DOHH2 (cell line): Measurements from ENCODE around the gene UTS2B.

Source experiments
- EZH2phosphoT487 ChIP-seq: fragments of 200-600 bp; sonication (generic); IDR thresholded peaks from 2 replicates; pipeline ENCODE4 v1.6.1; 2017; ENCODE audit warnings: borderline replicate concordance, mild to moderate bottlenecking, antibody characterized with exemption, low read length, moderate library complexity, mixed read lengths
- TF ChIP-seq, protein P1 (sequence below): fragments of 200-600 bp; sonication (generic); IDR thresholded peaks from one replicate; pipeline ENCODE4 v1.5.1; 2014; ENCODE audit warnings: antibody characterized with exemption, mild to moderate bottlenecking, low read depth, low read length; ENCODE audit not compliant: poor library complexity, severe bottlenecking

DNA sequence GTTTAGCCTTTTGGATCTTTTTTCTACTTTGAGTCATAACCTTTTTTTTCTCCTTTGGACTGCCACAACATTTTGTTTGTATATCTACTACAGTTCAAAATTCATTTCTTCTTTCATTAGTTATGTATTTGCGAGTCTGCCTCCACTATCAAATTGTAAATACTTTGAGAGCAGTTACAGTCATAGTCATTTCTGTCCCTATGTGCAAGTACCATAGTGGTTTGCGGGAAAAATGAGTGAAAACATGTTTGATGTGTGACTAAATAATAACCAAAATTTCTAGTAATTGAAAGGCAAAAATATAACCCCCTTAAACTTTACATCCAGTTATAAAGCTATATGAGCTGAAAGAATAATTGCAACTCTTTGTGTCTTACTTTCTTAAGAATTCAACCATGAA lies 46.9 kb downstream of the UTS2B start:
- TF ChIP-seq, protein P1, sequence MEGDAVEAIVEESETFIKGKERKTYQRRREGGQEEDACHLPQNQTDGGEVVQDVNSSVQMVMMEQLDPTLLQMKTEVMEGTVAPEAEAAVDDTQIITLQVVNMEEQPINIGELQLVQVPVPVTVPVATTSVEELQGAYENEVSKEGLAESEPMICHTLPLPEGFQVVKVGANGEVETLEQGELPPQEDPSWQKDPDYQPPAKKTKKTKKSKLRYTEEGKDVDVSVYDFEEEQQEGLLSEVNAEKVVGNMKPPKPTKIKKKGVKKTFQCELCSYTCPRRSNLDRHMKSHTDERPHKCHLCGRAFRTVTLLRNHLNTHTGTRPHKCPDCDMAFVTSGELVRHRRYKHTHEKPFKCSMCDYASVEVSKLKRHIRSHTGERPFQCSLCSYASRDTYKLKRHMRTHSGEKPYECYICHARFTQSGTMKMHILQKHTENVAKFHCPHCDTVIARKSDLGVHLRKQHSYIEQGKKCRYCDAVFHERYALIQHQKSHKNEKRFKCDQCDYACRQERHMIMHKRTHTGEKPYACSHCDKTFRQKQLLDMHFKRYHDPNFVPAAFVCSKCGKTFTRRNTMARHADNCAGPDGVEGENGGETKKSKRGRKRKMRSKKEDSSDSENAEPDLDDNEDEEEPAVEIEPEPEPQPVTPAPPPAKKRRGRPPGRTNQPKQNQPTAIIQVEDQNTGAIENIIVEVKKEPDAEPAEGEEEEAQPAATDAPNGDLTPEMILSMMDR: no peak
- TF ChIP-seq EZH2phosphoT487: no peak
